Measurements from ENCODE around the gene ZNF331. TPM values are rescaled to one million over a fixed set of nuclear protein-coding genes. Genes with fewer than 3 reads are reported as not detected.
A peak's percentile ranks its signal among the peaks of the same experiment; 100 is the strongest.

Gene ZNF331
- total and polyA plus RNA-seq, 2 experiments from 2014 or later = 11.0 to 22.1 TPM

- no peak overlapping the region for H3K27ac ChIP-seq
- DNase-seq (ENCODE audit: low read depth in 1 of 2, low spot score in 1 of 2) = no peak
- TF ChIP-seq CTCF (IDR thresholded peaks at IDR 0.05; ENCODE audit: low read depth, low read length) = no peak
- no peaks in the 10 kb centered on the region for H3K4me1 ChIP-seq (ENCODE audit: low read depth)
- H3K9me3 ChIP-seq (ENCODE audit: low read depth) = no peaks in the 10 kb centered on the region
- no peak overlapping the region for H3K4me3 ChIP-seq
- H3K36me3 ChIP-seq = no peaks in the 10 kb centered on the region
- no peaks in the 10 kb centered on the region for H3K27me3 ChIP-seq
Measured at GRCh38 chr19:53540091-53540490, 2.1 kb downstream of the ZNF331 start.

- no peak for TF ChIP-seq CTCF (IDR thresholded peaks at IDR 0.05; ENCODE audit: low read depth, low read length)
- Histone ChIP-seq H3K4me3 (no peak overlapping the region), H3K36me3 (no peaks in the 10 kb centered on the region), H3K27me3 (no peaks in the 10 kb centered on the region), H3K27ac (no peak overlapping the region), H3K9me3 (ENCODE audit: low read depth) (no peaks in the 10 kb centered on the region), H3K4me1 (ENCODE audit: low read depth) (no peaks in the 10 kb centered on the region)
- DNase-seq (ENCODE audit: low read depth in 1 of 2, low spot score in 1 of 2) = no peak
Measured at GRCh38 chr19:53541971-53542370, 4.0 kb downstream of the ZNF331 start.

GRCh38 chr19:53545271-53546065, 7.5 kb downstream of the ZNF331 start:
- Histone ChIP-seq H3K4me3 (no peak overlapping the region), H3K27me3 (no peaks in the 10 kb centered on the region), H3K36me3 (no peaks in the 10 kb centered on the region), H3K27ac (no peak overlapping the region), H3K4me1 (ENCODE audit: low read depth) (no peaks in the 10 kb centered on the region), H3K9me3 (ENCODE audit: low read depth) (no peaks in the 10 kb centered on the region)
- DNase-seq (ENCODE audit: low read depth in 1 of 2, low spot score in 1 of 2) = no peak
- TF ChIP-seq CTCF (IDR thresholded peaks at IDR 0.05; ENCODE audit: low read depth, low read length) = no peak

GRCh38 chr19:53546758-53547513, 9.0 kb downstream of the ZNF331 start:
- no peaks in the 10 kb centered on the region for H3K9me3 ChIP-seq (ENCODE audit: low read depth)
- DNase-seq (ENCODE audit: low read depth in 1 of 2, low spot score in 1 of 2) = no peak
- no peak overlapping the region for H3K4me3 ChIP-seq
- H3K36me3 ChIP-seq = no peaks in the 10 kb centered on the region
- no peak overlapping the region for H3K27ac ChIP-seq
- no peaks in the 10 kb centered on the region for H3K4me1 ChIP-seq (ENCODE audit: low read depth)
- no peak for TF ChIP-seq CTCF (IDR thresholded peaks at IDR 0.05; ENCODE audit: low read depth, low read length)
- no peaks in the 10 kb centered on the region for H3K27me3 ChIP-seq

GRCh38 chr19:53549340-53549739, 11.4 kb downstream of the ZNF331 start:
- DNase-seq (ENCODE audit: low read depth in 1 of 2, low spot score in 1 of 2) = peak in 1 of 2 donors; percentile 91
- H3K36me3 ChIP-seq = no peaks in the 10 kb centered on the region
- H3K27me3 ChIP-seq = no peaks in the 10 kb centered on the region
- H3K27ac ChIP-seq = no peak overlapping the region
- no peak overlapping the region for H3K4me3 ChIP-seq
- no peaks in the 10 kb centered on the region for H3K4me1 ChIP-seq (ENCODE audit: low read depth)
- TF ChIP-seq CTCF (IDR thresholded peaks at IDR 0.05; ENCODE audit: low read depth, low read length) = no peak
- no peaks in the 10 kb centered on the region for H3K9me3 ChIP-seq (ENCODE audit: low read depth)
